ENCODE measurements around the gene ABCC3. TPM values are rescaled to one million over a fixed set of nuclear protein-coding genes. Genes with fewer than 3 reads are reported as not detected.

ABCC3 gene
- total and polyA plus RNA-seq, 9 of the 15 experiments (the other 6 are each of a cell fraction or from before 2014, with no cell fraction given): 0.03 to 1.6 (median 0.42) TPM; not detected in 5

- TF ChIP-seq HINFP (tag; conservative IDR thresholded peaks at IDR 0.05; ENCODE audit: low read depth) (no peak), CEBPG (CRISPR knock-in tag; IDR thresholded peaks at IDR 0.05) (no peak), CEBPG (tag; conservative IDR thresholded peaks at IDR 0.05 in 1 of 2, IDR thresholded peaks at IDR 0.05 in 1 of 2) (no peak), MAFG (tag; conservative IDR thresholded peaks at IDR 0.05) (no peak), ZNF780A (CRISPR knock-in tag; IDR thresholded peaks at IDR 0.05) (no peak), GTF2E2 (tag; IDR thresholded peaks at IDR 0.05) (no peak), TCF7 (IDR thresholded peaks at IDR 0.05; ENCODE audit: borderline replicate concordance) (no peak), ZNF263 (CRISPR knock-in tag; IDR thresholded peaks at IDR 0.05; ENCODE audit: borderline replicate concordance) (peak; percentile 91; the same call in 1 of the 2 replicates)
- TF ChIP-seq, protein P1, sequence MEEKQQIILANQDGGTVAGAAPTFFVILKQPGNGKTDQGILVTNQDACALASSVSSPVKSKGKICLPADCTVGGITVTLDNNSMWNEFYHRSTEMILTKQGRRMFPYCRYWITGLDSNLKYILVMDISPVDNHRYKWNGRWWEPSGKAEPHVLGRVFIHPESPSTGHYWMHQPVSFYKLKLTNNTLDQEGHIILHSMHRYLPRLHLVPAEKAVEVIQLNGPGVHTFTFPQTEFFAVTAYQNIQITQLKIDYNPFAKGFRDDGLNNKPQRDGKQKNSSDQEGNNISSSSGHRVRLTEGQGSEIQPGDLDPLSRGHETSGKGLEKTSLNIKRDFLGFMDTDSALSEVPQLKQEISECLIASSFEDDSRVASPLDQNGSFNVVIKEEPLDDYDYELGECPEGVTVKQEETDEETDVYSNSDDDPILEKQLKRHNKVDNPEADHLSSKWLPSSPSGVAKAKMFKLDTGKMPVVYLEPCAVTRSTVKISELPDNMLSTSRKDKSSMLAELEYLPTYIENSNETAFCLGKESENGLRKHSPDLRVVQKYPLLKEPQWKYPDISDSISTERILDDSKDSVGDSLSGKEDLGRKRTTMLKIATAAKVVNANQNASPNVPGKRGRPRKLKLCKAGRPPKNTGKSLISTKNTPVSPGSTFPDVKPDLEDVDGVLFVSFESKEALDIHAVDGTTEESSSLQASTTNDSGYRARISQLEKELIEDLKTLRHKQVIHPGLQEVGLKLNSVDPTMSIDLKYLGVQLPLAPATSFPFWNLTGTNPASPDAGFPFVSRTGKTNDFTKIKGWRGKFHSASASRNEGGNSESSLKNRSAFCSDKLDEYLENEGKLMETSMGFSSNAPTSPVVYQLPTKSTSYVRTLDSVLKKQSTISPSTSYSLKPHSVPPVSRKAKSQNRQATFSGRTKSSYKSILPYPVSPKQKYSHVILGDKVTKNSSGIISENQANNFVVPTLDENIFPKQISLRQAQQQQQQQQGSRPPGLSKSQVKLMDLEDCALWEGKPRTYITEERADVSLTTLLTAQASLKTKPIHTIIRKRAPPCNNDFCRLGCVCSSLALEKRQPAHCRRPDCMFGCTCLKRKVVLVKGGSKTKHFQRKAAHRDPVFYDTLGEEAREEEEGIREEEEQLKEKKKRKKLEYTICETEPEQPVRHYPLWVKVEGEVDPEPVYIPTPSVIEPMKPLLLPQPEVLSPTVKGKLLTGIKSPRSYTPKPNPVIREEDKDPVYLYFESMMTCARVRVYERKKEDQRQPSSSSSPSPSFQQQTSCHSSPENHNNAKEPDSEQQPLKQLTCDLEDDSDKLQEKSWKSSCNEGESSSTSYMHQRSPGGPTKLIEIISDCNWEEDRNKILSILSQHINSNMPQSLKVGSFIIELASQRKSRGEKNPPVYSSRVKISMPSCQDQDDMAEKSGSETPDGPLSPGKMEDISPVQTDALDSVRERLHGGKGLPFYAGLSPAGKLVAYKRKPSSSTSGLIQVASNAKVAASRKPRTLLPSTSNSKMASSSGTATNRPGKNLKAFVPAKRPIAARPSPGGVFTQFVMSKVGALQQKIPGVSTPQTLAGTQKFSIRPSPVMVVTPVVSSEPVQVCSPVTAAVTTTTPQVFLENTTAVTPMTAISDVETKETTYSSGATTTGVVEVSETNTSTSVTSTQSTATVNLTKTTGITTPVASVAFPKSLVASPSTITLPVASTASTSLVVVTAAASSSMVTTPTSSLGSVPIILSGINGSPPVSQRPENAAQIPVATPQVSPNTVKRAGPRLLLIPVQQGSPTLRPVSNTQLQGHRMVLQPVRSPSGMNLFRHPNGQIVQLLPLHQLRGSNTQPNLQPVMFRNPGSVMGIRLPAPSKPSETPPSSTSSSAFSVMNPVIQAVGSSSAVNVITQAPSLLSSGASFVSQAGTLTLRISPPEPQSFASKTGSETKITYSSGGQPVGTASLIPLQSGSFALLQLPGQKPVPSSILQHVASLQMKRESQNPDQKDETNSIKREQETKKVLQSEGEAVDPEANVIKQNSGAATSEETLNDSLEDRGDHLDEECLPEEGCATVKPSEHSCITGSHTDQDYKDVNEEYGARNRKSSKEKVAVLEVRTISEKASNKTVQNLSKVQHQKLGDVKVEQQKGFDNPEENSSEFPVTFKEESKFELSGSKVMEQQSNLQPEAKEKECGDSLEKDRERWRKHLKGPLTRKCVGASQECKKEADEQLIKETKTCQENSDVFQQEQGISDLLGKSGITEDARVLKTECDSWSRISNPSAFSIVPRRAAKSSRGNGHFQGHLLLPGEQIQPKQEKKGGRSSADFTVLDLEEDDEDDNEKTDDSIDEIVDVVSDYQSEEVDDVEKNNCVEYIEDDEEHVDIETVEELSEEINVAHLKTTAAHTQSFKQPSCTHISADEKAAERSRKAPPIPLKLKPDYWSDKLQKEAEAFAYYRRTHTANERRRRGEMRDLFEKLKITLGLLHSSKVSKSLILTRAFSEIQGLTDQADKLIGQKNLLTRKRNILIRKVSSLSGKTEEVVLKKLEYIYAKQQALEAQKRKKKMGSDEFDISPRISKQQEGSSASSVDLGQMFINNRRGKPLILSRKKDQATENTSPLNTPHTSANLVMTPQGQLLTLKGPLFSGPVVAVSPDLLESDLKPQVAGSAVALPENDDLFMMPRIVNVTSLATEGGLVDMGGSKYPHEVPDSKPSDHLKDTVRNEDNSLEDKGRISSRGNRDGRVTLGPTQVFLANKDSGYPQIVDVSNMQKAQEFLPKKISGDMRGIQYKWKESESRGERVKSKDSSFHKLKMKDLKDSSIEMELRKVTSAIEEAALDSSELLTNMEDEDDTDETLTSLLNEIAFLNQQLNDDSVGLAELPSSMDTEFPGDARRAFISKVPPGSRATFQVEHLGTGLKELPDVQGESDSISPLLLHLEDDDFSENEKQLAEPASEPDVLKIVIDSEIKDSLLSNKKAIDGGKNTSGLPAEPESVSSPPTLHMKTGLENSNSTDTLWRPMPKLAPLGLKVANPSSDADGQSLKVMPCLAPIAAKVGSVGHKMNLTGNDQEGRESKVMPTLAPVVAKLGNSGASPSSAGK (IDR thresholded peaks at IDR 0.05): peak; percentile 34; the same call in 1 of the 2 replicates
- TF ChIP-seq, protein P2, sequence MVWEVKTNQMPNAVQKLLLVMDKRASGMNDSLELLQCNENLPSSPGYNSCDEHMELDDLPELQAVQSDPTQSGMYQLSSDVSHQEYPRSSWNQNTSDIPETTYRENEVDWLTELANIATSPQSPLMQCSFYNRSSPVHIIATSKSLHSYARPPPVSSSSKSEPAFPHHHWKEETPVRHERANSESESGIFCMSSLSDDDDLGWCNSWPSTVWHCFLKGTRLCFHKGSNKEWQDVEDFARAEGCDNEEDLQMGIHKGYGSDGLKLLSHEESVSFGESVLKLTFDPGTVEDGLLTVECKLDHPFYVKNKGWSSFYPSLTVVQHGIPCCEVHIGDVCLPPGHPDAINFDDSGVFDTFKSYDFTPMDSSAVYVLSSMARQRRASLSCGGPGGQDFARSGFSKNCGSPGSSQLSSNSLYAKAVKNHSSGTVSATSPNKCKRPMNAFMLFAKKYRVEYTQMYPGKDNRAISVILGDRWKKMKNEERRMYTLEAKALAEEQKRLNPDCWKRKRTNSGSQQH (CRISPR knock-in tag; IDR thresholded peaks at IDR 0.05): 0 out of 2 replicates have a peak, but pooled peaks have one; percentile 20
- TF ChIP-seq, protein P3, sequence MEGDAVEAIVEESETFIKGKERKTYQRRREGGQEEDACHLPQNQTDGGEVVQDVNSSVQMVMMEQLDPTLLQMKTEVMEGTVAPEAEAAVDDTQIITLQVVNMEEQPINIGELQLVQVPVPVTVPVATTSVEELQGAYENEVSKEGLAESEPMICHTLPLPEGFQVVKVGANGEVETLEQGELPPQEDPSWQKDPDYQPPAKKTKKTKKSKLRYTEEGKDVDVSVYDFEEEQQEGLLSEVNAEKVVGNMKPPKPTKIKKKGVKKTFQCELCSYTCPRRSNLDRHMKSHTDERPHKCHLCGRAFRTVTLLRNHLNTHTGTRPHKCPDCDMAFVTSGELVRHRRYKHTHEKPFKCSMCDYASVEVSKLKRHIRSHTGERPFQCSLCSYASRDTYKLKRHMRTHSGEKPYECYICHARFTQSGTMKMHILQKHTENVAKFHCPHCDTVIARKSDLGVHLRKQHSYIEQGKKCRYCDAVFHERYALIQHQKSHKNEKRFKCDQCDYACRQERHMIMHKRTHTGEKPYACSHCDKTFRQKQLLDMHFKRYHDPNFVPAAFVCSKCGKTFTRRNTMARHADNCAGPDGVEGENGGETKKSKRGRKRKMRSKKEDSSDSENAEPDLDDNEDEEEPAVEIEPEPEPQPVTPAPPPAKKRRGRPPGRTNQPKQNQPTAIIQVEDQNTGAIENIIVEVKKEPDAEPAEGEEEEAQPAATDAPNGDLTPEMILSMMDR (IDR thresholded peaks at IDR 0.05 in 2 of 3, conservative IDR thresholded peaks at IDR 0.05 in 1 of 3; ENCODE audit: insufficient read depth in 2 of 3, low read depth in 1 of 3, low read length in 3 of 3): no peak
Measured at GRCh38 chr17:50618300-50618699, 16.4 kb upstream of the ABCC3 start (continued).
